Stimulated activated CD8-positive, alpha-beta memory T cell treated with anti-CD3 and anti-CD28 coated beads, Interleukin-12 subunit alpha, Interleukin-12 subunit beta, amount 100 ng/mL, for 4 hours (primary cell): ENCODE results near the gene MEX3B.

Source experiments
- DNase-seq: peaks from one replicate; pipeline ENCODE4 v3.0.0-alpha.2; 2020; ENCODE audit warnings: low read depth

Gene MEX3B

DNA sequence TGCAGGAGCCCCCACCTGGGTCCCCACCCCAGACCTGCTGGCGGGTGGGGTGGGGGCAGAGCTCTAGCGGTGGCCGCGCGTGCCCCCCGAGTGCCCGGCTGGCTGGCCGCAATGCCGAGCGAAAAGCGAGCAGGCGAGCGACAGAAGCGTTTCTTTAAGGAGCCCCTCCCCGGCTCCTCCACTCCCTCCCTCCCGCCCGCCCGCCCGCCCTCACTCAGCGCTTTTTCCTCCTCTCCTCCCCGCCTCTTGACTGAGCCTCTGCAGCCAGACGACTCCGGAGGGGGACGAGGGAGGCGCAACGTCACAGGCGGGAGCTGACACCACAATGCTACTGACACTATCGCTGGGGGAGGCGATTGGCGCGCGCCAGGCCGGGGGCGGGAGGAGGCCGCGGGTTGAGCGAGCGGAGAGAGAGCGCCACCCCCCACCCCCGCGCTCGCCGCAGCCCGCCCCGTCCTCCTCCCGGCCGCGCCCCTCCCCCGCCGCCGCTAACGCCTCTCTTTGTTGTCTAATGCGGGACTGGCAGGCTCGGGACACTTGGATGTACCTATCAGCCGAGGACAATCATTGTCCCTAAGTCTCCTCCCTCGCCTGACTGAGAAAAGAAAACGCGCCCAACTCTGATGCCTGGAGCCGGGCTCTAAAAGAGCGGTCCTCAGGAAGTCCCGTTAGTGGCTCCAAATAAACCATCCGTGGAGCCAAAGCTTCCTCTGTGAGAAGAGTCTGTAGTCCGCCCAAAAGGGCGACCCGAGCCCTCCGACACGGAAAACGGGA lies at the start of gene MEX3B:
Gene MEX3B (minus strand): TSS at position 127 of the 774 bp plus-strand sequence. CDS start 313 bp downstream, outside the sequence.
- DNase-seq: peak; percentile 82

- DNase-seq: no peak
These were observed 48.0 kb upstream of the MEX3B start for GRCh38 chr15:82093774-82094211.

DNA sequence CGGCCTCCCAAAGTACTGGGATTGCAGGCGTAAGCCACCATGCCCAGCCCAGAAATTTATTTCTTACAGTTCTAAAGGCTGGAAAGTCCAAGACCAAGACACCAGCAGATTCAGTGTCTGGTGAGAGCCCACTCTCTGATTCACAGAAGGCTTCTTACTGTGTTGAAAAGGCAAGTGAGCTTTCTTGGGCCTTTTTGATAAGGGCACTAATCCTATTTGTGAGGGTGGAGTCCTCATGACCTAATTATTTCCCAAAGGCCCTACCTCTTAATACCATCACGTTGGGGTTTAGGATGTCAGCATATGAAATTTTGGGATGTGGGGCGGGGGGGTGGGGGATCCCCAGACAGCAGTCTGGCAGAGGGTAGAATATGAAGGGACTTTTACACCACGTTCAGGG lies 47.5 kb upstream of the MEX3B start:
- no peak for DNase-seq

GRCh38 chr15:82091636-82092140 lies 45.9 kb upstream of the MEX3B start:
- DNase-seq: no peak

GRCh38 chr15:82086243-82086995 lies 40.6 kb upstream of the MEX3B start:
- no peak for DNase-seq

DNA sequence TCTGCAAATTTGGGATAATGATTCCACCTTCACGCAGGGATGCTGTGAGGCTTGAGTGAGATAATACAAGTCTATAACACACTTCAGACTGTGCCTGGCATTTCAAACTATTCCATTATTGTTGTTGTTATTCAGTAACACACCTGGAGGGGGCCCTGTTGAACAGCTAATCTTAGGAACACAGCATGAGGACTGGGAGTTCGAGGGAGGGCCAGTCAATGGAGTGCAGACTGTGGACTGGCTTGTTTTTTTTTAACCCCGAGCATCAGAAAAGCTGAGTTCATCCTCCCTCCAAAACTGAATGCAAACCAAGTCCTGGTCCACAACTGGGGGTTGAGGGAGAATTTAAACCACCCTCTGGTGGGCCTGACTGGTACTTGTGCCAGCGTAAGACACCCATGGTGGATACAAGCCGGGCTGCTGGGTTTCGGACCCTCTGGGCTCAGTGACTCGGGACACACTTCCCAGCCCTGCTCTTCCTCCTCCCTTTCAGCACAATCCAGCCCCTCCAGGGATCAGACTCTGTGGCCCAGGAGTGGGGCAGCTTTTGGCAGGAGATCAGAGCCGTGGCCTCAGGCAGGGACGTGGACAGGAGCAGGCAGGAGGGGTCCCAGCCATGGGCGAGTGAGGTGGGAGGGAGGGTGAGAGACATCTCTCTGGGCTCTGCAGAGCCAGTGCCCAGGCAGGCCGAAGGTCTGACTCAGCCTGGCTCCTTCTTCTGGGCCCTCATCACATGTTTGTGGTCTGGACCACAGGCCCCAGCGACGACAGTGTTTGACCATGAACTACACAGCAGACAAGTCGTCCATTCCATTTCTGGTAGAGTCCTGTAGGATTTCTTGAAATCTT lies 36.3 kb upstream of the MEX3B start:
- DNase-seq: no peak

DNA sequence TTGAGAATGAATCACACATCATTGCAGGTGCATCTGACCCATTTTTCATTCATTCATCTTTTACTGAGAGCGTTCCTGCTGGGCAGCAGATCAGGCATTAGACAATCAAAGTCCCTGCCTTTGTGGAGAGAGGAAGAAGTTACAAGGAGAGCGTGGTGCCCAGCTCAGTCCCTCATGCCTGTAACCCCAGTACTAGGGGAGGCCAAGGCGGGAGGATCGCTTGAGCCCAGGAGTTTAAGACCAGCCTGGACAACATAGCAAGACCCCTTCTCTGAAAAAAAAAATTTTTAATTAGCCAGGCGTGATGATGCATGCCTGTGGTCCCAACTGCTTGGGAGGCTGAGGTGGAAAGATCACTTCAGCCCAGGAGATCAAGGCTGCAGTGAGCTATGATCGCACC lies 35.0 kb upstream of the MEX3B start:
- DNase-seq: no peak

- DNase-seq: no peak
These were observed 33.9 kb upstream of the MEX3B start for GRCh38 chr15:82079736-82080135.

DNA sequence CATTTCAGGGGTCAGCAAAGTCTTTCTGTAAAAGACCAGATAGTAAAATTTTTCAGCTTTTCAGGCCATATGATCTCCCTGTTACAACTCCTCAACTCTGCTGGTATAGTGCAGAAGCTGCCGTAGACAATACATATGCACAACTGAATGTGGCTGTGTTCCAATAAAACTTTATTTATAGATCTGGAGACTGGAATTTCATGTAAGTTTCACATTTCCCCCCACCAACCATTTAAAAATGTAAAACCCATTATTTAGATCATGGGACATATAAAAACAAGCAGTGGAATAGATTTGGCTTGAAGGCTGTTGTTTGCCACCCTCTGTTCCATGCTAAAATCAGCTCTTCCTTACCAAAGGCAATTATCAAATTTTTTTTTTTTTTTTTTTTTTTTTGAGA lies 28.8 kb upstream of the MEX3B start:
- no peak for DNase-seq

GRCh38 chr15:82072926-82073537 lies 27.2 kb upstream of the MEX3B start:
- no peak for DNase-seq

DNA sequence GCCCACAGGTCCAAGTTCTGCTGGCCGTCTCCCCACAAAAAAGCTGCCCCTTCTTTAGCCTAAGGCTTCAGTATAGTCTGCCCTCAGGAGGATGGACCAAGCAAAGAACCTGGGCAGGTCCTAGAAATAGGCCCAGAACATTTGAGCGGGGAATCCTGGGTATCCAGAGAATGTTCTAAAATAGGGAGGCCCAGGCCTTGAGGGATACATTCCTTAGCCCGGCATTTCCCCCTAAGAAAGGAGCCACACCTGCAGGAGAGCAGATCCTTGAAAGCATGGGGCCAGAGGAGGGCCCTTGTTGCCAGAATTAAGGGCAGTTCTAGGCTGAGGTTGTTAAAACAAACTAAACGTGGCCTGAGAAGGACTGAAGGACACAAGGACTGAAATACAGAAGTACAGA lies 20.6 kb upstream of the MEX3B start:
- DNase-seq: no peak

DNA sequence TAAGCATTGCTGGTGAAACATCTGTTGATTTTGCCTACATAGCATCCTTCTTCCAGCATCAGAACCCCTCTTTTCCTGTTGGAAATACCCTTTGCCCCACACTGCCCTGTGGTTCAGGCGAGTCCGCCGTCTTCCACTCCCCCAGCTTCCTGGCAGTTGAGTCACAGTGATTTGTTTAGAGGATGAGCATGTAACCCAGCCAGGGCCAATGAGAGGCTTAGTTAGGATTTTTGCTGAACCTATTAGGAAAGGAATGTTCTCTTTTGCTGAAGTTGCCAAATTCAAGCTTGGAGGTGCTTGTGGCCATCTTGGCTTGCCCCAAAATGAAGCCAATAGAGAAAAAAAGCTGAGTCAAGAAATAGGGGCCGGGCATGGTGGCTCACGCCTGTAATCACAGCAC lies 19.0 kb upstream of the MEX3B start:
- DNase-seq: no peak

DNA sequence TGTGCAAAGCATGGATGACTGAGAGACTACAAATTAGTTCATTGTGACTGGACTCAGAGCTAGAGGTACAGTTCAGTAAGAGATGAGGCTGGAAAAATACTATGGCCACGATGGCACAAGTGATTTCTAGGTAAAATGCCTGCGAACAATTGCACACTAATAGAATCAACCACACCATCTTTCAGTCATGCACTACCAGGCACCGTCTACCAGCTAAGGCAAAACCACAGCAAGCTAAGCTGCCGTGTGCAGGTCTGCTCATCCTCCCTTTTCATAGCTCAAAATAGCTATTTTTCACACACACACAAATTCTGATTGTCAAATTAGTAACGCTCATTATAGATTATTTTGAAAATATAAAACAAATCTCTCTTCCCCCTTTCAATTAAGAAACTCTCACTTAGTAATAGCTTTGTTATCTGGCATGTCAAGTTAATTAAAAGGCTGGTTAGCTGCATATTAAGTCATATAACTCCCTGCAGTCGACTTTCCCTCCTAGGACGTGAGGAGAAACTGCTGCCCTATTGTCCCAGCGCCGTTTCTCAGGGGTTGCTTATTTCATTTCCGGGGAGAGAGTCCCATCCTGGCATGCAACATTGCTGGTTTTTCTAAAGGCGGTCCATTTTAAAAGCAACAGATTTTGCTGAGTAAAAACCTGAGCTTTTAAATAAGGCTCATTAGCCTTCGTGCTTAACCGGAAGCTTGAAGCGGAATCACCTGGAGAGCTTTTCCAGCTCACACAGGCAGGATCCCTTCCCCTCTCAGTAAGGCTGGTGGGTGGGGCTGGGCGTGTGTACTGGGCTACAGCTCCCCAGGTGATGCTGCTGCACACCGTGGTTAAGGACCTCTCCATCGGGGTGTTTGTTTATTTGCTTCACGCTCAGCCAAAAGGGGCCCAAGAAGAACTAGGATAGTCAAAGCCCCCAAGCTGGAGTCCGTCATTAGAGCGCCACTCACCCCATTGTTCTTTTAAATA lies 16.9 kb upstream of the MEX3B start:
- DNase-seq: no peak

- DNase-seq: no peak
These were observed 15.0 kb upstream of the MEX3B start for GRCh38 chr15:82060817-82061216.

DNA sequence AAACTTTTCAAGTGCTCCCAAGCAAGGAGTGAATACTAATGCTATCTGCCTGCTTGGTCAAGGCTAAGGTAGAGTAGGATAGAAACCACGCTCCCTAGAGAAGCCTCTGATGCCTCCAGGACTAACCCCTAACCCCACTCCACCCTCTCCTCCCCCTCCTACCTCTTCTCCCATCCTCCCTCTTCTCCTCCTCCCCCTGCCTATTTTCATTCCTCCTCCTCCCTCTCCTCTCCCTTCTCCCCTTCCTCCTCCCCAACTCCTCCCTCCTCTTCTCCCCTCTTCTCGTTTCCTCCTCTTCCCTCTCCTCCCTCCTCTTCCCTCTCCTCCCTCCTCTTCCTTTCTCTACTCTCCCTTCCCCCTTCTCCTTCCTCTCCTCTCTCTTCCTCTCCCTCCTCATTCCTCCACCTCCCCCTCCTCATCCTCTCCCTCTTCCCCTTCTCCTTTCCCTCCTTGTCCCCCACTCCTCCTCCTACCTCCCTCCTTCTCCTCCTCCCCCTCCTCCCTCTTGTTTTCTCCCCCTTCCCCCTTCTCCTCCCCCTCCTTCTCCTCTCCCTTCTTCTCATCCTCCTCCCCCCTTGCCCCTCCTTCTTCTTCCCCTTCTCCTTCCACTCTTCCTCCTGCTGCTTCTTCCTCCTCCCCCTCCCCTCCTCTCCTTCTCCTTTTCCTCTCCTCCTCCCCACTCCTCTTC lies 12.8 kb upstream of the MEX3B start:
- DNase-seq: no peak

GRCh38 chr15:82058026-82058425 lies 12.2 kb upstream of the MEX3B start:
- no peak for DNase-seq

- no peak for DNase-seq
These were observed 11.4 kb upstream of the MEX3B start for GRCh38 chr15:82056958-82057823.

GRCh38 chr15:82052751-82053150 lies 6.9 kb upstream of the MEX3B start:
- DNase-seq: no peak

DNA sequence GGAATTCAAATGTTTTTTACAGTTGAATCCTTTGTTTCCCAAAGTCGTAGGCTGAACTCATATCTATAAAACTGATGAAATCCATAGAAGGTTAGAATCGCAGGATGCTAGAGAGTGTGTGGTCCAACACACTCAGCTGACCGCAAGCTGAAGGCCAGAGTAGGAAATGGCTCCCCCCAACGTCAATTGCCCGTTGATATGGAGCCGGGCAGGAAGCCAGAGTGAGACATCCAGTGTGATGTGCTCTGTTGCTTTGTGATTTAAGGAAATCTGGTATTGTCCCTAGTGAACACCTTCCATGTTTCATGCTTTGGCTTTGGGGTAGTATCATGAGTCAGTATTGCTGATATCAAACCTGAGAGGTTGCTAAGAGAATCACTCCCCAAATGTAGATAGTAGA lies 5.8 kb upstream of the MEX3B start:
- no peak for DNase-seq
